GM19025 (cell line): Measurements from ENCODE around the gene ZNF729.
"Not testable (repeated sequence)": the region's sequence is repeated elsewhere in the genome, so short reads cannot be mapped to it uniquely, and the experiment has no call there.

Experiments used
- ATAC-seq: cut with Tn5 transposase; IDR thresholded peaks from one replicate; pipeline ENCODE4 v1.9.1; 2021; ENCODE audit warnings: mild to moderate bottlenecking, low read depth, moderate library complexity; ENCODE audit not compliant: unreplicated experiment

ZNF729 gene

GRCh38 chr19:22286151-22286810, at the start of gene ZNF729:
TSS of gene ZNF729 (plus strand) at chr19:22286441. CDS start at chr19:22286526, 85 bp downstream.
- no peak for ATAC-seq

GRCh38 chr19:22256856-22257255, 29.4 kb upstream of the ZNF729 start:
- no peak for ATAC-seq

- ATAC-seq, result no peak
Measured at GRCh38 chr19:22257381-22257780, 28.9 kb upstream of the ZNF729 start.

GRCh38 chr19:22257916-22258315, 28.3 kb upstream of the ZNF729 start:
- no peak for ATAC-seq

- ATAC-seq, result no peak
Measured at GRCh38 chr19:22260499-22260898, 25.7 kb upstream of the ZNF729 start.

- ATAC-seq, result no peak
Measured at GRCh38 chr19:22261596-22261995, 24.6 kb upstream of the ZNF729 start.

- ATAC-seq, result no peak
Measured at GRCh38 chr19:22263121-22263520, 23.1 kb upstream of the ZNF729 start.

GRCh38 chr19:22321554-22321953, 35.3 kb downstream of the ZNF729 start:
- not testable (repeated sequence) for ATAC-seq

- ATAC-seq, result no peak
Measured at GRCh38 chr19:22326219-22326618, 40.0 kb downstream of the ZNF729 start.

GRCh38 chr19:22327321-22327720, 41.1 kb downstream of the ZNF729 start:
- ATAC-seq, result no peak

GRCh38 chr19:22331521-22331920, 45.3 kb downstream of the ZNF729 start:
- no peak for ATAC-seq

GRCh38 chr19:22332924-22333323, 46.7 kb downstream of the ZNF729 start:
- ATAC-seq, result no peak

- no peak for ATAC-seq
Measured at GRCh38 chr19:22335716-22336115, 49.5 kb downstream of the ZNF729 start.

- ATAC-seq, result no peak
Measured at GRCh38 chr19:22354665-22355064, 68.4 kb downstream of the ZNF729 start.
